Activated gamma-delta T cell treated with anti-CD3 and anti-CD28 coated beads, Interleukin-2, amount 50 U/mL, for 16 hours (primary cell): ENCODE results near the gene RPTOR.
"Not testable (repeated sequence)": the region's sequence is repeated elsewhere in the genome, so short reads cannot be mapped to it uniquely, and the experiment has no call there.

Source experiments
- DNase-seq: peaks from one replicate; pipeline ENCODE4 v3.0.0-alpha.2; 2020; ENCODE audit warnings: low read depth

Gene RPTOR

DNA sequence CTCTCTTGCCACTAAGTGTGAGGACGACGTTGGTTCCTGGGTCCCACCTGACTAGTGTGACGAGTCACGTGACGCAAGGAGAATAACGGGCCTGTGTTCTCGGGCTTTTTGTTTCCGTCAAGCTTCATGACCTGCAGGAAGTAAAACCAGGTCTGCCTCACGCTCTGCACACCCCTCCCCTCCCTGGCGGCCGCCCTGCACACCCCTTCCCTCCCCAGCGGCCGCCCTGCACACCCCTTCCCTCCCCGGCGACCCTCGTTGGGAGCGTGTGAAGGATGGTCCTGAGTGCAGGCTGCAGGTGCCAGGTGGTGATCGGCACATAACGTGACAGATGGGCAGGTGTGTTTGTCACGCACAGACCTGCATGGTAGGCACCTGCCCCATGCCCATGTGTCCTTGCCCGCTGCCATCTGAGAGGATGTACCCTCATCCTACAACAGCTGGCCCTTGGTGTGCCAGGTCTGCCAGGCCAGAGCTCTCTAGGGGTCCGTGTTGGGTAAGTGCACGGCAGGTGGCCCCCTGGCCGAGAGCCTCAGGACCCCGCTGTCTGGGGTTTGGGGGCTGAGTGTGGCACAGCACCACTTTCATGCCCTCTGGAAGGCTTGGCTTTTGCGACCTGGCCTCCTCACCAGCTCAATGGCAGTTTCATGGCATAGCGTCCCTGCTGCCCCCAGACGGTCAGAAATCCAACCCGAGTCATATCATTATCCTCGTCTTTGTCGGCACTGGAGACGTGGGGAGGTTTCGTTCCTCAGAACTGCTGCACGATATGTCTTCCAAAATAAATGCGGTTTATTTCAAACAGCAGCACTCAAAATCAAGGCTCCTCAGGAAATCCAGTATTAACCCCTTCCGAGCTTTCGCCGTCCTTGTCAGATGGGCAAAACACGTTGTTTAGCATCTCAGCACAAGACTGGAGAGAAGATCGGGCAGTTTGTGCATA is 255.2 kb downstream of the RPTOR start:
- no peak for DNase-seq

DNA sequence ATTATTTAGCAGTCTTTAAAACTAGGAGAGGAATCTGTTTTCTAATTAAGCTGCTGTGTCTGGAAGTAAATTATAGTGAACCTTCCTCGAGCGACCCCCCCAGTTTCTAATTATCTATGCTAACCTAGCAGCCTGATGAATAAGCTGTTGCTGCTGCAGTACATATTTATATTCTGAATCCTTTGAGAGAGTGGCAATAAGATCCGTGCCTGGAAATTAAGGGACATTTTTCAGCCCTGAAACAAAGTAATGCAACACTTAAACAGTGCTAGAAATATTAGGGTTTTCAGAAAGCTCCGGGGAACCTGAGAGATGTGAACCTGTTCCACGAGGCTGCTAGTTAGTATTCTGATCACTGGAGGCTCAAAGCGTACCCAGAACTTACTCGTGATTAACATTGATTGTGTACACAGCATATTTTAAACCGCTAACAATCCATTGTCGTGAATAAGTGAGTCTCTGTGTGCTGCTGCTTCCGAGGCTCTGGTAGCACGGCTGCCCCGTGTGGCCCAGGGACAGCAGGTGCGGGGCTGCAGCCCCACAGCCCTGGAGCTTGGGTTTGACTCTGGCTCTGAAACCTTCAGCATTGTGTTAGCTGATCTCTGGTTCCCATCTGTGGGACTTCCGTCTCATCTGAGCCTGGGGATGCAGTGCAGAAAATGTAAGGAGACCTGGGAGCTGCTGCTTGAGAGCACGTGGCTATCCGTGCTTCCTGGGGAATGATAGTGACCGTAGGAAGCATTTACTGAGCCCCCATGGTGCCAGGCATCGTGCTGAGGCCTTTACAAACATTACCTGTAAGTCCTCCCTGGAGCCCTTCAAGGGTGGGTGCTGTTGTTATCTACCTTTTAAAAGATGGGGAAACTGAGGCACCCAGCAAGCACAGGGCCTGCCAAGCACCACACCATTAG is 256.1 kb downstream of the RPTOR start:
- no peak for DNase-seq

DNA sequence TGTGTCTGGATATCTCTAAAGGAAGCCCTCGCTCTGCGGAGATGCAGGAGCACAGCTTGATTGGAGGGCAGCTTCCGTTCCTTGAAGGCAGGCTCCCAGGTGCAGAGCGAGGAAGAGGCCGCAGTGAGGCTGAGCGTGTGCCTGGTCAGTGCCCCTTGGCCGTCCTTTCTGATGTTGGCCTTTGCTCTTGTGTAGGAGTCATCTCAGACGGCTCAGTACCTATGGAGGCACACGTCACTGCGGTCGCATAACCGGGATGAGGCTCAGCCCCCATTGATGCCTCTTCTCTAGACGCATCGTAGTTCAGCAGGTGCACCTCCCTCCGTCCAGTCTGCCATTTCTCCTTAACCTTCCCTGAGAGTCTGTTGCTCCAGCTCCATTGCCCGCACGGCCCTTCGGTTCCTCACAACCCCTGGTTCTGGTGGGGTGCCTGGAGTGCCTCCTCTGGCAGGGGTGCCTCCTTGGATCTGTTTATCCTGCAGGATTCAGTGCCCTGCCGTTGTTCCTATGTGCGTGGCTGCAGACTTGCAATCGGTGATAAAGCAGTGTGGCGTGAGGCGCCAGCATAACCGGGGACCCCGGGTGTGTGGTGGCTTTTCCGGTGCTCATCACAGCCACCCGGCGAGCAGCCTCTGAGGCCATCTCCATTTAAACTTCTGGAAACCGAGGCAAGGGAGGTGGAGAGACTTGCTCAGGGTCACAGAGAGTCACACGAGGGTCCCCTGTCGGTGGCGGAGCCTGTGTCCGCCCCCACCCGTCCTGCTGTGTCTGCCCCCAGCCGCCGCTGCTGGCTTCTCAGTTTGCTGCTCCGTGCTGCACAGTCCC is 258.2 kb downstream of the RPTOR start:
- DNase-seq, result no peak

GRCh38 chr17:80803451-80804428 is 259.1 kb downstream of the RPTOR start:
- DNase-seq, result no peak

DNA sequence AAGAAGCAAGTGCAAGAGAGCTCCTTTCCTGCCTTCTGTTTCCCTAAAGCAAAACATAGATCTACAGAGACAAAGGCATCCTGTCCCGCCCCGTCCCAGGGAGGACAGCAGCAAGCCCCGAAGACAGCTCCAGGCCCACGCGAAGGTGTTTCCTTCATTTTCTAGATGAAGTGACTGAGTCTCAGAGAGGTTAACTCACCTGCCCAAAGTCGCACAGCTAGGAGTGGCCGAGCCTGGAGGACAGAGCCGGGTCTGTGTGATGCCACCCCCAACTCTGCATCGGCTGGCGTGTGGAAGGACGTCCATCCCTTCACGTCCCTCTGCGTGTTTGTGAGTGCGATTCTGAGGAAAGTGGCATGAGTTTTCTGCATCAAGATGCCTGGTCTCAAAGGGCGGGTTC is 259.8 kb downstream of the RPTOR start:
- DNase-seq, result no peak

- no peak for DNase-seq
Measured at GRCh38 chr17:80805032-80805751, 260.6 kb downstream of the RPTOR start.

DNA sequence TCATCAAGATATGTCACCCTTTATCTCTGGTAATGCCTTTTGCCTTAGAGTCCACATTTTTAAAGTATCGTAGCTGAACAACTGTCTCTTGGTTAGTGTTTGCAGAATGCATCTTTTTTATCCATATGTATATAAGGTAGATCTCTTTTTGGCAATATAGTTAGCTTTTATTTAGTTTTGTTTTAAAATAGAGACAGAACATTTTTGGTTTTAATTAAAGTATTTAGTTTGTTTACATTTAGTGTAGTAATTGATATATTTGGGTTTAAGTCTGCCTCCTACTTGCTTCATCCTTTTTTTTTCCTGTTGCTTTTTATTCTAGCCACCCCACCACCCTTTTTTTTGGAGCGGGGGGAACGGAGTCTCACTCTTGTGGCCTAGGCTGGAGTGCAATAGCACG is 262.4 kb downstream of the RPTOR start:
- no peak for DNase-seq

DNA sequence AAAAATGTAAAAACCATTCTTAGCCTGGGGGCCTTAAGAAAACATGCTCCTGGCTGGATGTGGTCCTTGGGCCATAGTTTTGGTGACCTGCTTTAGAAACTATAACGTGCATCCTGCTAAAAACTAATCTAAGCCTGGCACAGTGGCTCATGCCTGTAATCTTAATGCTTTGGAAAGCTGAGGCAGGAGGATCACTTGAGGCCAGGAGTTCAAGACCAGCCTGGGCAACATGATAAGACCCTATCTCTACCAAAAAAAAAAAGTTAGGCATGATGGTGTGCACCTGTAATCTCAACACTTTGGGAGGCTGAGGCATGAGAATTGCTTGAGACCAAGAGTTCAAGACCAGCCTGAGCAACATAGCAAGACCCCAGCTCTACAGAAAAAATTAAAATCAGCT is 263.2 kb downstream of the RPTOR start:
- no peak for DNase-seq

GRCh38 chr17:80811181-80812105 is 266.8 kb downstream of the RPTOR start:
- no peak for DNase-seq

GRCh38 chr17:80812362-80813088 is 267.9 kb downstream of the RPTOR start:
- no peak for DNase-seq

- DNase-seq, result no peak
Measured at GRCh38 chr17:80813318-80813717, 268.7 kb downstream of the RPTOR start.

- no peak for DNase-seq
Measured at GRCh38 chr17:80814491-80814890, 269.9 kb downstream of the RPTOR start.

DNA sequence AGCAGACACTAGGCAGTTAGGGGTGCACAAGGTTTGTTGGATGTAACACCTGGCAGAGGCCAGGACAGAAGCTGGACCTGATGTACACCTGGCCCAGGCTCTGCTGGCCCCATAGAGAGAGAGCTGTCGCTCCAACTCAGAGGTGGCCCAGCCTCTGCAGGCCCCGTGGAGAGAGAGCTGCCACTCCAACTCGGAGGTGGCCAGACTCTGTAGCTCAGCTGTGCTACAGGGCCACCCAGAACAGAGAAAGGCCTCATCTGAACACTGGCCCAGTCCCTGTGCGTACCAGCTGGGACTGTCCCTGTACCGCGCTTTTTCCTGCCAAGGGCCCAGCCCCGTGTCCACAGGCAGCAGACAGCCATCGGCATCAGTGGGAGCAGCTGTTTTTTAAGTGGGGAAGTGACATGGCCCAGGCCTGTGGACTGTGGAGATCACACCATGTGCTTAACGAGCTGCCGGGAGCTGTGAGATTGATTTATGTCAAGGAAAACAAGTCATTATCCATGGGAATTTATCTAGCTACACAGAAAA is 270.6 kb downstream of the RPTOR start:
- no peak for DNase-seq

DNA sequence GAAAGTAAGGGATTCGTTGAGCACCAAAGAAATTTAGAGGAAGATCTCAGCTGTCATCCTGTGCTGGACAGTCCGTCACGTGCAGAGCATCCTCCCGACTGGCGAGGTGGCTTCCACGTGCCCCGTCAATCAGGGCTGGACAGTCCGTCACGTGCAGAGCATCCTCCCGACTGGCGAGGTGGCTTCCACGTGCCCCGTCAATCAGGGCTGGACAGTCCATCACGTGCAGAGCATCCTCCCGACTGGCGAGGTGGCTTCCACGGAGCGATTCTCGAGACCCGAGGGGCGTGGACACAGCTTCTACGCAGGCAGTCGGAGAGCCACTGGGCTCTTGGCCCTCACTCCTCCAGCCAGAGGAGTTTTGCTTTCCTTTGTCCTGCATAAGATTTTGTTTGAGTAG is 271.1 kb downstream of the RPTOR start:
- DNase-seq, result not testable (repeated sequence)

DNA sequence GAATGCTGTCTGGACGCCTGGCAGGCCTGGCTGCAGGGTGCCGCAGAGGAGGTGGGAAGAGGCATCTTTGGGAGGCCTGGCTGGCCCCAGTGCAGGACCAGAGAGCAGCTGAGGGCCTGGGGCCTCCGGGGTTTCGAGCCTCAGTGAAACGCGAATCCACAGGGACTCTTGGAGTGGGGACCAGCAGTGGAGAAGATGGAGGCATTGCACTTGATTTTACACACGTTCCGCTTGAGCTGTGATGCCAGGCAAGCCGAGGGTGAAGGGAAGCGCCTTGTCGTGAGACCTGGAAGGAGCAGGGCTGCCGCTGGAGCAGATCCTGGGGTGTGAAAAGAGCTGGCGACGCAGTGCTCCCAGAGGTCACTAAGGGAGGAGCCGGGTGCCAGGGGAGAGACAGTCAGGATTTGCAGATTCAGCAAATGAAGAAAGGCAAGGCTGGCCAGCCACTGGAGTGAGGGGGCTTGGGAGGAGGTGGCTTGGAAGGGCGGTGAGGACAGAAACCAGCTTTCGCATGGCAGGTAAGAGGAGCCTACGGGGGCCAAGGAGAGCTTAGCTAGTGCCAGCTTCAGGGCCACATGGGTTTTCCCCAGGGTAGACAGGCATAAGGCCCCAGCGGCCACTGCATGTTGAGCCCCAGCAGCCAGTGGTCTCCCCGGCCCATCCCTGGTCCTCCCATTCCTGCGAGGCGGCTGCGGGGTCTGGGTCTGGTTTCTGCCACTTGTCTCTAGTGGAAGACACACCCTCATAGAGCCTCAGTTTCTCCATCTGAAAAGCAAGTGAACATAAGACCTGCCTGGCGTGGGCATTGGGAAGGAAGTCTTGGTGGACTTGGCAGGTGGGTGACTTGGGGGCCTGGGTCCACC is 271.8 kb downstream of the RPTOR start:
- no peak for DNase-seq

DNA sequence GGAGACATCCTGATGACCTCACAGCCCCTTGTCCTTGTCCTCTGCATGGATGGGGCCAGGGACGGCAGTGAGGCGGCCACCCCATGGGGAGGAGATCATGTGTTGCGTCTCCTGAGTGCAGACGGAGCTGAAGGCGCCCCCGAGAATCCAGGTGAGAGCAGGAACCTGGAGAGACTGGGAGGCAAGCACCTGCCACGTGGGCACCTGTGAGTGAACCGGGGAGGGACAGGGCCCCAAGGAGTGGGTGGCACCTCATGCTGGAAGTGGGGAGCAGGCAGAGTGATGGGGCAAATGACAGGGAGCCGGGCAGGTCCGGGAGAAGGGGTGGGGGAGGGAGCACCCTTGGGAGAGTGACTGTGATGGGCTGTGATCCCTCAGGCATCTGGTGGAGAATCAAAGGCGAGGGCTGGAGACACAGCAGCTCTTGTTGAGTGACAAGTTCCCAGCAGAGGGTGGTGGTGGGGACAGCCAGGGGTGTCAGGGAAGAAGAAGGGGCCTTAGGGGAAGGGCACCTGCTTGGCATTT is 272.7 kb downstream of the RPTOR start:
- DNase-seq, result no peak

GRCh38 chr17:80817861-80818260 is 273.2 kb downstream of the RPTOR start:
- no peak for DNase-seq
